SK-N-DZ (cell line): ENCODE data around the gene SH3BGRL2.
"Not testable (repeated sequence)": the region's sequence is repeated elsewhere in the genome, so short reads cannot be mapped to it uniquely, and the experiment has no call there.

ENCODE experiments used
- DNase-seq: peaks from one replicate; pipeline ENCODE4 v3.0.0-alpha.2; 2015; ENCODE audit warnings: low spot score

SH3BGRL2 gene

DNA sequence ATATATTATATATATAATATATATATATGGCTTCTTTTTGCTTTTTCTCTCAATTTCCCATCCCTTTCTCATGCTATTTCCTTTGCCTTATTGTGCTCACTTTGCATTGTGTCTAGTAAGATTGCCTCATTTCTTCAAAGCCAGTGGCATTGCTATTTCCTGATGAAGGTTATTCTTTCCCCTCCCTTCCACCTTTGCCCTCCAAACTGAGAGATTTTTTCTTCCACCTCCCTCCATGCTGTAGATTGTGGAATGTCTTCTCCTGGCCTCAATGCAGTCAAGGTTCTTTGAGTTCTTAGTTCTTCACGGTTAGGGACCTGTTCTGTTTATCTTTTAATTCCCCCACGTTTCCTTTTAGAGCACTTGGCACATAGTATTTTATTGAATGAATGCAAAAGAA, 17.2 kb downstream of the SH3BGRL2 start:
- no peak for DNase-seq

DNA sequence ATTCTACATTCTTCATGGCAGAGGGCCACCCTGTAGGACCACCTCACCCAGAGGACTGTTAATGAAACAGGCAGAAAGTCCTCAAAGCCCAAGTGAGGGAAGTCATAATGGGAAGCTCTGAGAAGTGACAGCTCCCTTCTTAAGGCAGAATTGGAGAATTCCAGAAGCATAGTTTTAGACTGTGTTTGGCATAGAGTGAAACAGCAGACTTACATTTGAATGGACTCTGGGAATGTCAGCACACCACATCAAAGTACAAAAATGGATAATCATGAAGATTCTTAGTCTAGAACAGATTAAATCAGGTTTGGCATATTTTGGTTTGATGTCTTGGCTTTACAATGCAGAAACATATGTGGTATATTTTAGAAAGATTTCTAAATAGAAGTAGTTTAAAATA, 17.9 kb downstream of the SH3BGRL2 start:
- DNase-seq = no peak

- DNase-seq = no peak
Observed at GRCh38 chr6:79650950-79651349, 19.8 kb downstream of the SH3BGRL2 start.

- DNase-seq = no peak
Observed at GRCh38 chr6:79656134-79656533, 25.0 kb downstream of the SH3BGRL2 start.

GRCh38 chr6:79657238-79657637, 26.1 kb downstream of the SH3BGRL2 start:
- no peak for DNase-seq

DNA sequence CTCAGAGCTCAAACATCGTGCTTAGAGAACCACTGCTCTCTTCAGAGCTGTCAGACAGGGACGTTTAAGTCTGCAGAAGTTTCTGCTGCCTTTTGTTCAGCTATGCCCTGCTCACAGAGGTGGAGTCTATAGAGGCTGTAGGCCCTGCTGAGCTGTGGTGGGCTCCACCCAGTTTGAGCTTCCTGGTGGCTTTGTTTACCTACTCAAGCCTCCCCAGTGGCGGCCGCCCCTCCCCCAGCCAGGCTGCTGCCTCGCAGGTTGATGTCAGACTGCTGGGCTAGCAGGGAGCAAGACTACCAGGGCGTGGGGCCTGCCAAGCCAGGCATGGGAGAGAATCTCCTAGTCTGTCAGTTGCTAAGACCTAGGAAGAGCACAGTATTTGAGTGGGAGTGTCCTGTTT, 32.5 kb downstream of the SH3BGRL2 start:
- not testable (repeated sequence) for DNase-seq

DNA sequence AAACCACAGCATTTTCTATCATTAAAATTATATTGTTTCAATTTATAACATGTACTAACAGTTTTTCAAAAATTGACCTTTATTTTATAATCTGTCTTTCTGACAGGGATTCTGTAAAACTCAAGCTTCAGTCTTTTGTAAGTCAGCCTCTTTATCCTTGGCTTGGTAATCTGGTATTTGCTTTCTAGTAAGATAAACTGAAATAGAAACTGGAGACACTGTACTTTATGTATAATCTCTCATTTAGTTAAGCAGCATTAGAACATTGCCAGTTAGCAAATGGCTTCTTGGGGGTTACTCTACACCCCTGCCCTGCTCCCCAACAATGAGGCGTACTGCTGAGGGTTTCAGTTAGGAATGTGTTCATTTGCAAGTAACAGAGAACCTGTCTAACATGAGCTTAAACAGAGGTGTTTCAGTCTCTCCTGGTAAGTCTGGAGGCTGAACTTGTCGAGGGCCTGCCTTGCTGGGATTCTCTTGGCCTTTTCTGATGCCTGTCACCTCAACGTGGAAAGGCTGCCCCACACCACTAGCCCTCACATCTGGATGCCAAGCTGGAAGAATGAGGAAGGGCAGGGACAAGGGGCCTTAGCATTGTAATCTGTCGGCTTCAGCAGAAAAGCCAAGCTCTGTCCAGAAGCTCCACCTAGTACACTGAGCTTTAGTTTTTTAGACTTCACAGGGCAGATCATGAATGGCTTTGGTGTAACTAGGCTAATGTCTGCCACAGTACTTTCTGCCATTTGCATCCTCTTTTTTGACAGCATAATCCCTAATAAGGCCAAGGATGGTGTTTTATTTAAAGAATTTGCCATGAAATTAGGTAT, 34.8 kb downstream of the SH3BGRL2 start:
- DNase-seq = no peak

DNA sequence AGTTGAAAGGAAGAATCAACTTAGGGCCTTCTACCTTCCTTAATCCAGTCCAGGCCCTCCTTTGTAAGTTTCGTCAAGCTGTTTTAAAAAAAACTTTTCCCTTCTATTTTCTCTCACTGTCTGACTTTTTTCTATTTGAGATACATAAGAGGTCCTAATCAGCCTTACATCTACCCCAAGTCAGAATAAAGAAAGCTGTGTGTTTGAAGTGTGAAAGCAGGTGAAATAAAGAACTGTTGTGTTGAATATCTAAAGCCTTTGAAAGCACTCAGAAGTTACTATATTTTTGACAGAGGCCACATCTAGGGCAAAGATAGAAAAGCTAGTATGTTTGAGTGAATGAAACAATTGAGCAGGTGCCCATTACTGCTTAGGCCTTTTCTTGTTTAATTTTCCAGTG, 35.5 kb downstream of the SH3BGRL2 start:
- no peak for DNase-seq

DNA sequence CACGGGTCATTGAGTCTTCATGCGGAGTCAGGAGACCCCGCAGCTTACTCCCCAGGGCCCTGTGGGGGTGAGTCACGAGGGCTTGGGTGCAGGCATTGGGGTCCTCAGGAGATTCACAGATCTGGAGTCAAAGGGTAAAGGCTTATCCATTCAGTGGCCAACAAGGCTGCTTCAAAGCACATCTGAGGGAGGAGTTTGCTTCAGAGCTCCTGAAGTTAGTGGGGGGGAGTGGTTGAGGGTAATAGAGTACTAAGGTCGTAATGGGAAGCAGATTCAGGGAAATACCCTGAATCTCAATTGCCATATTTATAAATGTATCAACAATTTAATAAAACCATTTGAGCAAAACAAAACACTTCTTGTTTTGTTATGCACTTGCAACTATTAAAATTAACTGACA, 37.3 kb downstream of the SH3BGRL2 start:
- no peak for DNase-seq

GRCh38 chr6:79669766-79670165, 38.6 kb downstream of the SH3BGRL2 start:
- DNase-seq = no peak

- no peak for DNase-seq
Observed at GRCh38 chr6:79670789-79671188, 39.7 kb downstream of the SH3BGRL2 start.

DNA sequence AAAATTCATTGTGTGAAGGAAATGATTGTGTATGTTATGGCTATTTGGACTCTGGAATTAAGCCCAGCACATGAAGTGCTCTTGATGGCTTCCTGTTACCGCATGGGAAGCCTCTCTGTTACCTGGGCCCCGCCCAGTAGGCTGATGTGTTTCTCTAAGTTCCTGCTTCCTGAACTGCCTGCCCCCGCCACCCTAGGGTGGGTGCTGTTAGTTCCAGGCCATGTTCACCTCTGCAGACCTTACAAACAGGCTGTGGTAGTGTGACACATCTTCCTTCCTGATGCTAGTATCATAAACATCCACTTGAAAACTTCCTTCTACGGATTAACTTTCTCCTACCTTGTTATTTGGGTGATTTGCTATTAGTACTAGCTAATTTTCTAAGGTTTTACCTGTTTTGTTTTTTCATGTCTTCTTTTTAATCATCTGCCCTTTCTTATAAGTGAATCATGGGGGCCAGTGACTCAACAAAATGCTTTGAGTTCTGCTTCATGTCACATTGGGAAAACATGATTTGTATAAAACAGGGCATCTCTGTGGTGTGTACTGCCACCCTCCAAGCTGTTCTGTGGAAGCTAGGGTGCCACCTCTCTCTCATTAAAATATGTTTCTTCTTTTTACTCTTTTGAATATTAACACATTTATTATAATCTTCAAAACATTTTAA, 40.6 kb downstream of the SH3BGRL2 start:
- DNase-seq = no peak

GRCh38 chr6:79672631-79673111, 41.5 kb downstream of the SH3BGRL2 start:
- DNase-seq = peak; percentile 10

- no peak for DNase-seq
Observed at GRCh38 chr6:79673947-79674346, 42.8 kb downstream of the SH3BGRL2 start.

- no peak for DNase-seq
Observed at GRCh38 chr6:79676785-79677736, 45.9 kb downstream of the SH3BGRL2 start.

DNA sequence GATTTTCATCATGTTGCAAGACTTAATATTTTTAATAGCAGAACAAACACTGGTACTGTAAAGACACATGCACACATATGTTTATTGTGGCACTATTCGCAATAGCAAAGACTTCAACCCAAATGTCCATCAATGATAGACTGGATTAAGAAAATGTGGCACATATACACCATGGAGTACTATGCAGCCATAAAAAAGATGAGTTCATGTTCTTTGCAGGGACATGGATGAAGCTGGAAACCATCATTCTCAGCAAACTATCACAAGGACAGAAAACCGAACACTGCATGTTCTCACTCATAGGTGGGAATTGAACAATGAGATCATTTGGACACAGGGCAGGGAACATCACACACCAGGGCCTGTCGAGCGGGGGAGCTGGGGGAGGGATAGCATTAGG, 51.6 kb downstream of the SH3BGRL2 start:
- DNase-seq = not testable (repeated sequence)

GRCh38 chr6:79684876-79685275, 53.7 kb downstream of the SH3BGRL2 start:
- no peak for DNase-seq

DNA sequence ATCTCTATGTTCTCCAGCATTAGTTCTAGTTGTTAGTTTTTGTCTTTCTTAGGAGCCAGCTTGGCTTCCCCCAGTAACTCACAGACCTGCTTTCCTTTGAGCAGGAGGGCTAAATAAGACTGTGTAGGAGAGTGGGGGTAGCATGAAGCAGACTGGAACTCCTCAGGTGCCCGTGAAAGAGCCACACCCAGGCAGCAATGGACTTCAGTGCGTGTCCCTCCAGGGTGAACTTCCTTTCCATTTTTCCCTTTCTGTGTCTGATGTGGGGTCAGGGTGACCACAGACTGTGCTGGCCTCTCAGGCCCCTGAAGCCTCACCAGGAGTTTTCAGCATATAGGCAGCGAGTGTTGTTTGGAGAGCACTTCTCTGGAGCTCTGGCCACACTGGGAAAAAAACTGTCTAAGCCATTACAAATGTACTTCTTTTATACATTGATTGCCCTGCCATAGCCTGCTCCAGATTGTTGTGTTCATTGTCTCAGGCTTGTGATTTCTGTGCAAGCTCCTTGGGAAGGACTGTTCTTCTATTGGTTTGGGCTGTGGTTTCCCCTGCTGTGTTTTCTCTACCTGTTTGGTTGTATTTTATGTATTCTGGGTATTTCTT, 55.7 kb downstream of the SH3BGRL2 start:
- DNase-seq = no peak

GRCh38 chr6:79687759-79688158, 56.6 kb downstream of the SH3BGRL2 start:
- DNase-seq = no peak

GRCh38 chr6:79694156-79694555, 63.0 kb downstream of the SH3BGRL2 start:
- DNase-seq = no peak

DNA sequence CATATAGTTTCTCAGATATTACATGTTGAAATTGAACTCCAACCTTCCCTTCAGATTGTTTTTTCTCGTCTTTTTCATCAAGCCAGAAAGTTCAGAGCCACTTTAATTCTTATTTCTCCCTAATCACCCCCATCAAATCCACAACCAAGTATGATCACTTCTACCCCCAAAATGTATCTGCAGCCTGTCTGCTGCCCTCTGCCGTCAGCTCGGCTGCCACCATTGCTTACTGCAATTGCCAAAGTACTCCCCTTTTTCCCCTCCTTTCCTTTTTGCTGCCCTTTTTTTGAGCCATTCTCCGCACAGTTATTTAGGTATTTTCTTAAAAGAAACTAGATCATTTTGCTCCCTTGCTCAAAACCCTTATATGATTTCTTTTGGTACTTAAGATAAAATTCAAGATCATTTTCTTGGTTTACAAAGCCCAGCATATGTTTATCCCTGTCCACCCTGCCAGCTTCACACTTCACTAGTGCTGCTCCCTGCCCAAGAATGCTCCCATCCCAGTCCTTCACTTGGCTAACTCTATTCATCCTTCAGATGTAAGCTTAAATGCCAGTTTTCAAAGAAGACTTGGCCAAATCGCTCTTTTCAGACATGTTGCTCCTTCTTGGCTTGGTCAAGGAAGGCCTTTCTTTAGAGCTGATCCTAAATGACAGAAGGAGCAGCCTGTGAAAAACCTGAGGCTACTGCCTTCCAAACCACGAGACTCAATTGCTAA, 63.7 kb downstream of the SH3BGRL2 start:
- DNase-seq = no peak
